ENCODE data around the gene BIRC5. TPM values are rescaled to one million over a fixed set of nuclear protein-coding genes. Genes with fewer than 3 reads are reported as not detected.
"Not testable (repeated sequence)": the region's sequence is repeated elsewhere in the genome, so short reads cannot be mapped to it uniquely, and the experiment has no call there.

BIRC5 gene
- total RNA-seq, 1 donor, result 50.1 TPM

DNA sequence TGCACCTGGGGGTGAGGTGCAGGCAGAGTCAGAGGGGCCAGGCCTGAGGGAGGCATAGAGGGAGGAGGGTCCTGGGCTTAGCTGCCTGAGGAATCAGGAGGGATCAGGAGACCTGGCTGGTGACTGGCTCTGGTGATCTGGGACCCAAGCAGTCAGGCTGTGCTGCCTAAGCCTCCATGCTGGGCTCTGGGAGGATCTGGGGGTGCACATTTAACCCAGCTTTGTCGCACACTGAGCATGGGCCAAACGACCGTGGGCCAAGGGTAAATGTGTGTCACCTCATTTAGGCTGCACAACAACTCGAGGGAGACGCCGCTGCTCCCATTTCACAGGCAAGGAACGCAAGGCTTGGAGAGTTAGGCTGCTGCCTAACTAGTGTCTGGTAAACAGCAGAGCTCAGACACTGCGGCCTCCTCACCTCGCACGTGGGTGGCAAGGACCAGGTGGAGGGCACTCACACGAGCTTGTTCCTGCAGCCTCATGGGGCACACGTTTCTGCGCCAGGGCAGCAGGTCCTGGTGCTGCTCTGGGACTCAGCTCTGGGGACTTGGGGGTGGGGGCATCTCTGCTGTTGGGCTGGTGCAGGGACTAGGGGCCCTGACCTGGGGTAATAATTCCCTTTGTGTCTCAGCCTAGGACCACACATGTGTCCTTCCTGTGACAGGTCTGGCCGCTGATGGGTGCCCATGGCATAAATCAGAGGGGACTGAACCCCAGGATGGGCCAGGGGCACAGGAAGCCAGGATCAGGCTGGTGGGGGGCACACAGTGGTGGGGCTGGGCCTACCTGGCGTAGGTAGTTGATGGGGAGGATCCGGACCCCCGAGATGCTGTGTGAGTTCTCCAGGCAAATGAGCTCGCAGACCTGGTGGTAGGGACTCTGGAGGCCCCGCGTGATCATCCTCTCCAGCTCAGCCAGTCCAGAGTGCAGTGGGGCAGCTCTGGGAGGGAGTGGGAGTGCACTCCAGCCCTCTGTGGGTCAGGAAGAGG is 36.1 kb downstream of the BIRC5 start:
- no peak for DNase-seq (ENCODE audit: low read depth)
- H3K4me3 ChIP-seq (ENCODE audit: low read depth, low read length), result no peak overlapping the region
- TF ChIP-seq, protein P1, sequence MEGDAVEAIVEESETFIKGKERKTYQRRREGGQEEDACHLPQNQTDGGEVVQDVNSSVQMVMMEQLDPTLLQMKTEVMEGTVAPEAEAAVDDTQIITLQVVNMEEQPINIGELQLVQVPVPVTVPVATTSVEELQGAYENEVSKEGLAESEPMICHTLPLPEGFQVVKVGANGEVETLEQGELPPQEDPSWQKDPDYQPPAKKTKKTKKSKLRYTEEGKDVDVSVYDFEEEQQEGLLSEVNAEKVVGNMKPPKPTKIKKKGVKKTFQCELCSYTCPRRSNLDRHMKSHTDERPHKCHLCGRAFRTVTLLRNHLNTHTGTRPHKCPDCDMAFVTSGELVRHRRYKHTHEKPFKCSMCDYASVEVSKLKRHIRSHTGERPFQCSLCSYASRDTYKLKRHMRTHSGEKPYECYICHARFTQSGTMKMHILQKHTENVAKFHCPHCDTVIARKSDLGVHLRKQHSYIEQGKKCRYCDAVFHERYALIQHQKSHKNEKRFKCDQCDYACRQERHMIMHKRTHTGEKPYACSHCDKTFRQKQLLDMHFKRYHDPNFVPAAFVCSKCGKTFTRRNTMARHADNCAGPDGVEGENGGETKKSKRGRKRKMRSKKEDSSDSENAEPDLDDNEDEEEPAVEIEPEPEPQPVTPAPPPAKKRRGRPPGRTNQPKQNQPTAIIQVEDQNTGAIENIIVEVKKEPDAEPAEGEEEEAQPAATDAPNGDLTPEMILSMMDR (IDR thresholded peaks at IDR 0.05; ENCODE audit: insufficient read depth, low read depth, low read length), result no peak

DNA sequence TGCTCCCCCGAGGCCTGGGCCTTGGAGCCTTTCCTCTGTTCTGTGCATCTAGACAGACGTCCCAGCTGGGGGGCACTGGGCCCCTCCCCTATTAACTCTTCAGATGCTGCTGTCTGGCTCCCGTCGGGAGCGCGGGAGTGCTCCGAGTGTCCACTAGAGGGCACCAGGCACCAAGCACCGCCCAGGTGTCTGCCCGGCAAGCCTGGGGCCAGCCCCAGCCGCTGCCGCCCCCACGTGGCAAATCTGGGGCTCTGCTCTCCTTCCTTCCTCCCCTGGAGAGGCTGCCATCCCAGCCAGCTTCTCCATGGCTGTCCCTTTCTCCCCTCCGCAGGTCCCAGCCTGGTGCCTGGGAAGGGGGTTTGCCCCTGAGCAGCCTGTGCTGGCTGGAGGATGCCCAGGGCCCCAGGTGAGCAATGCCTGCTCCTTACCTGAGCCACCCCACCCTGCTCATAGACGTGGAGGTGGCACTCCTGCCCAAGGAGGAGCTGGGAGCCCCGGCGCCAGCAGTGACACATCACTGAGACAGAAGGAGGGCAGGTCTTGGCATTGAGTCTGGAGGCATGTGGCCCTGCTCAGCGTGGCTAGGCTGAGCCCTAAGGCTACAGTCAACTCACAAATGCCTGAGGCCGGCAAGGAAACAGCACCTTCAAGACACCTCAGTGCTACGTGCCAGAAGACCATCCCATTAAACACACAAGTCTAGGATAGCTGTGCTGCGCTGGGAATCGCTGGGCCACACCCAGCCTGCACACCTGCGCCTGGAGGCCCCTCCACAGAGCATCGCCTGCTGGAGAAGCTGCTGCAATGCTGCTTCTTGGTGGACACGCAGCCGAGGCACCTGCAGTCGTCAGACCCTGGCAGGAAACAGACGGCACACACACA is 37.1 kb downstream of the BIRC5 start:
- TF ChIP-seq, protein P1 (IDR thresholded peaks at IDR 0.05; ENCODE audit: insufficient read depth, low read depth, low read length), result peak; percentile 96
- no peak overlapping the region for H3K4me3 ChIP-seq (ENCODE audit: low read depth, low read length)
- peak; percentile 84 for DNase-seq (ENCODE audit: low read depth)

DNA sequence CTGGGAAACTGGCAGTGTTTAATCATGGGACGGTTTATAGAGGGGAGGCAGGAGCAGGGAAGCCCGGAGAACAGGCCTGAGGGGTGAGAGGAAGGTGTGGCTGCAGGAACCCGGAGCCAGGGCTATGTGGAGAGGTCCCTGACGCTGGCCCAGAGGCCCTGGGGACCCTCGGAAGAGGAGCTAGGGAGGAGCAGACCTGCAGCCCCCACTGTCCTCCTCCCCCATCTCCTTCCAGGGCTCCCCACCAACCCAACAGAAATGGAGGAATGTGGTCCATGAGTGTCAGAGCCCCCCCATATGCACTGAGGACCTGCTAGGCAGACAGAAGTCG is 37.7 kb downstream of the BIRC5 start:
- no peak overlapping the region for H3K4me3 ChIP-seq (ENCODE audit: low read depth, low read length)
- DNase-seq (ENCODE audit: low read depth), result no peak
- TF ChIP-seq, protein P1 (IDR thresholded peaks at IDR 0.05; ENCODE audit: insufficient read depth, low read depth, low read length), result no peak

DNA sequence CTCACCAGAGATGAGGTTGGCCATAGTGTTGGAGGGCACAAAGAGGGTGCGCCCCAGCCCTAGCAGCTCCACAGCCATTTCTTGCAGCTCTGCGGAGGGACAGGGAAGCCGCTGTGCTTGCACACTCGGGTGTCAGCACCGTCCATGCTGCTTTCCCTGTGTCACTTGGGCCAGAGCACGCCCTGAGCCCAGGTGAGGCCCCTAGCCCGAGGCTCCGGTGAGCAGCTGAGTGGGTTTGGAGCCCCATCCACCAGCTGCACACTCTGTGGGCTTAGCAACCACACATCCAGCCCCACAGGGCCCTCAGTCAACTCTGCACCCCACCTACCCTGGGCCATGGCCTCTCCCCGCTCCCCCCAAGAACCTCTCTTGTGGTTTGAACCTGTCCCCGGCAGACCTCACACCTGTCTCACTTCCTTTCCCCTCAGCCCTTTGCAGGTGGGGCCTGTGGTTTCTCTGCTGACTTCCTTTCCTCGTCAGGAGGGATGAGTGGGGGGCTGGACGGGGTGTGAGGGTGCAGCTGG is 38.1 kb downstream of the BIRC5 start:
- no peak overlapping the region for H3K4me3 ChIP-seq (ENCODE audit: low read depth, low read length)
- DNase-seq (ENCODE audit: low read depth), result no peak
- TF ChIP-seq, protein P1 (IDR thresholded peaks at IDR 0.05; ENCODE audit: insufficient read depth, low read depth, low read length), result no peak

DNA sequence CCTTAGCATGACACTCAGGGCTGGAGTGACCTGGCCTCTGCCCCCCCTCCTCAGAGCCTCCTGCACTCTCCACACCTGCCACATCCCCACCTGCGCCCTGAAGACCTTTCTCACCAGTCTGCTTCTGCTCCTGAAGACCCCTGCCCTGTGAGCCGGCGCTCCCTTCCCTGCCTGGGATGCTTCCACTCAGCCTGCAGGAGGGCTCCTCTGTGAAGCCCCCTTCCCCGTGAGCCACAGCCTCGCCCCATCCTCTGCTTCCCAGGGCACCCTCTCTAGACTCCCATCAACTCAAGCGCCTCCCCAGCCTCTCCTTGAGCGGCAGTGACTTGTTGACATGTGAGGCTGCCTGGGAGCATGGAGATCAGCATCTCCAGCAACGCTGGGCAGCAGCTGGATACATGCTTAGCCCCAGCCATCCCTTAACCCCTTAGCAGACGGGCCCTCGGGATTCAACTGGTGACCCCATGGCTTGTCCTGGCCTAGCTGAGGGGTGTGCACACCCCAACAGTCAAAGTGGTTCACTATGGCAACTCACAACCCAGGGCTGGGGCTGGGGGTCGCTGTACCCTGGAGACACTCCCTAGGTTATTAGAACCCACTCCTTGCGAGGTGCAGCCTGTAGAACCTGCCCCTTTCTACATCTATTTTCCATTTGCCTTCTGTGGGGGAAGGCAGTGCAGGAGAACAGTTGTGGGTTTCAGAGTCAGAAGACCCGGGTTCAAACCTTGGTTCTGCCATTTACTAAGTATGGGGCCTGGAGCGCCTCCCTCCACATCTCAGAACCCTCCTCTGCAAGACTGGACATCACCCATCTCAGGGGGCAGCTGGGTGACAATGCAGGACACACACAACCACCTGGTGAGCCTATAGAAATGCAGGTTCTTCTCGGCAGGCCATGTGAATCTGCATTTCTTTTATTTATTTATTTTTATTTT is 38.9 kb downstream of the BIRC5 start:
- DNase-seq (ENCODE audit: low read depth), result no peak
- H3K4me3 ChIP-seq (ENCODE audit: low read depth, low read length), result no peak overlapping the region
- TF ChIP-seq, protein P1 (IDR thresholded peaks at IDR 0.05; ENCODE audit: insufficient read depth, low read depth, low read length), result no peak

DNA sequence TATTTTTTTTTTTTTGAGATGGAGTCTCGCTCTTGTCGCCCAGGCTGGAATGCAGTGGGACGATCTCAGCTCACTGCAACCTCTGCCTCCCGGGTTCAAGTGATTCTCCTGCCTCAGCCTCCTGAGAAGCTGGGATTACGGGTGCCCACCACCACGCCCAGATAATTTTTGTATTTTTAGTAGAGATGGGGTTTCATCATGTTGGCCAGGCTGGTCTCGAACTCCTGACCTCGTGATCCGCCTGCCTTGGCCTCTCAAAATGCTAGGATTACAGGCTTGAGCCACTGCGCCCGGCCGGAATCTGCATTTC is 39.5 kb downstream of the BIRC5 start:
- peak overlapping the region; percentile 79 for H3K4me3 ChIP-seq (ENCODE audit: low read depth, low read length)
- not testable (repeated sequence) for DNase-seq (ENCODE audit: low read depth)

Measured in fibroblast of villous mesenchyme (primary cell).